Transverse colon (tissue), 4 donors: ENCODE results near the gene DOLK. TPM values are rescaled to one million over a fixed set of nuclear protein-coding genes. Genes with fewer than 3 reads are reported as not detected.
A peak's percentile ranks its signal among the peaks of the same experiment; 100 is the strongest.
"Not testable (repeated sequence)": the region's sequence is repeated elsewhere in the genome, so short reads cannot be mapped to it uniquely, and the experiment has no call there.

Source experiments
- DNase-seq: peaks from one replicate; pipeline ENCODE4 v3.0.0-alpha.2; 2019
- H3K27ac ChIP-seq, 4 donors: fragments of 200-600 bp; sonication (generic); 2 replicates each; pipeline ENCODE4 v1.5.1; 2016 to 2018; ENCODE audit warnings: inconsistent platforms in 4 of 4
- H3K27me3 ChIP-seq: fragments of 200-600 bp; sonication (generic); 2 replicates; pipeline ENCODE4 v1.5.1; 2017; ENCODE audit warnings: inconsistent platforms
- H3K36me3 ChIP-seq, 4 donors: fragments of 200-600 bp; sonication (generic); 2 replicates each; pipeline ENCODE4 v1.5.1; 2017 to 2019; ENCODE audit warnings: inconsistent platforms in 4 of 4
- H3K4me1 ChIP-seq, 4 donors: fragments of 200-600 bp; sonication (generic); 2 replicates each; pipeline ENCODE4 v1.5.1; 2017 to 2020; ENCODE audit warnings: inconsistent platforms in 4 of 4
- H3K4me3 ChIP-seq, 4 donors: fragments of 200-600 bp; sonication (generic); 1 replicate in 1 of 4; 2 replicates in 3 of 4; pipeline versions ENCODE4 v1.5.1 to v1.6.1; 2017 to 2019; ENCODE audit warnings: inconsistent platforms in 4 of 4
- H3K9me3 ChIP-seq, 2 donors: fragments of 200-600 bp; sonication (generic); 2 replicates each; pipeline ENCODE4 v1.5.1; 2017 to 2019; ENCODE audit warnings: inconsistent platforms in 2 of 2
- CTCF ChIP-seq, 5 experiments: fragments of 200-600 bp in 3 of 5; fragments of 450-650 bp in 2 of 5; sonication (generic) in 3 of 5; IDR thresholded peaks; 1 replicate in 2 of 5; 2 replicates in 3 of 5; pipeline ENCODE4 v1.5.1; 2016 to 2017; ENCODE audit warnings: antibody characterized with exemption in 5 of 5, inconsistent platforms in 3 of 5, mild to moderate bottlenecking in 2 of 5, moderate library complexity in 1 of 5
- EP300 ChIP-seq: sonication (generic); formaldehyde crosslinking; IDR thresholded peaks from one replicate; pipeline ENCODE4 v1.6.1; 2017; ENCODE audit warnings: antibody characterized with exemption, low read depth
- POLR2A ChIP-seq: fragments of 450-650 bp; IDR thresholded peaks from one replicate; pipeline ENCODE4 v1.6.1; 2016; ENCODE audit warnings: antibody characterized with exemption, mild to moderate bottlenecking, moderate library complexity
- POLR2AphosphoS5 ChIP-seq, 3 donors: sonication (generic); formaldehyde crosslinking; IDR thresholded peaks; one replicate each; pipeline ENCODE4 v1.6.1; 2016; ENCODE audit warnings: antibody characterized with exemption in 3 of 3
- WGBS, 2 donors: methylation state at CpG; one replicate each; pipeline ENCODE4 v1.1.5; 2018; ENCODE audit warnings: low coverage in 1 of 2; 5-methylcytosine and 5-hydroxymethylcytosine counted together
- in situ Hi-C, 4 donors: fragments of 200-750 bp; cut with MboI; loops; one replicate each; pipeline versions ENCODE4 v1.15.0 to v1.15.1; 2017; ENCODE audit warnings: low sequenced_read_pairs in 3 of 4, low pct_ligation_motif_present in 1 of 4, low pct_unique_long_range_greater_than_20kb in 1 of 4
- intact Hi-C: fragments of 100-400 bp; cut with DNase I; formaldehyde crosslinking; loops from one replicate; pipeline ENCODE4 v1.15.1; 2023; ENCODE audit warnings: low total_unique reads
- total RNA-seq, 4 donors: library from RNA; depleted of rRNA; stranded (reverse); fragments of >200 nt; gene quantifications; one replicate each; pipeline ENCODE4 v1.1.0, GENCODE V29; 2016

Gene DOLK
- total RNA-seq, 4 donors from 2014 or later = 9.2 to 20.6 (median 11.7) TPM

- no peaks in the 10 kb centered on the region for H3K36me3 ChIP-seq
- no peak for DNase-seq
- in situ Hi-C loops = no loop called here
- TF ChIP-seq EP300 = no peak
- TF ChIP-seq POLR2AphosphoS5 (IDR thresholded peaks at IDR 0.05) = no peak
- no peak for TF ChIP-seq POLR2A
- TF ChIP-seq CTCF (IDR thresholded peaks at IDR 0.05) = no peak
- intact Hi-C loops = no loop called here
- H3K4me3 ChIP-seq = no peak overlapping the region
- H3K27me3 ChIP-seq = no peaks in the 10 kb centered on the region
- H3K27ac ChIP-seq = no peak overlapping the region
- no peaks in the 10 kb centered on the region for H3K9me3 ChIP-seq
- peaks cover 0 to 18% (median 11%) of the 10 kb centered on the region in 4 donors for H3K4me1 ChIP-seq
- 96 to 97% methylated on average over 6 to 19 of the region's 19 CpGs for WGBS, 2 donors
Measured at GRCh38 chr9:128945798-128946501, 1.5 kb downstream of the DOLK start.

GRCh38 chr9:128944966-128945365, 2.4 kb downstream of the DOLK start:
- intact Hi-C loops, H3K9me3 ChIP-seq, H3K36me3 ChIP-seq, H3K27ac ChIP-seq, in situ Hi-C loops, DNase-seq, H3K4me3 ChIP-seq, H3K27me3 ChIP-seq: not testable (repeated sequence)
- H3K4me1 ChIP-seq = peaks cover 0 to 18% (median 11%) of the 10 kb centered on the region in 4 donors
- 80 to 95% methylated on average over 3 to 7 of the region's 7 CpGs for WGBS, 2 donors

- WGBS, 2 donors = 81 to 89% methylated on average over 3 to 7 of the region's 7 CpGs
- Histone ChIP-seq H3K36me3 (no peaks in the 10 kb centered on the region), H3K27ac (no peak overlapping the region), H3K4me1 (peaks cover 0 to 18% (median 10%) of the 10 kb centered on the region in 4 donors), H3K4me3 (no peak overlapping the region), H3K27me3 (no peaks in the 10 kb centered on the region), H3K9me3 (no peaks in the 10 kb centered on the region)
- intact Hi-C loops = loop anchor here (1.0 kb wide), 1 partner anchor 79 kb away; no protein-coding TSS in a partner anchor
- in situ Hi-C loops = no loop called here
- TF ChIP-seq POLR2AphosphoS5 (IDR thresholded peaks at IDR 0.05) (no peak), EP300 (no peak), CTCF (IDR thresholded peaks at IDR 0.05) (no peak)
- no peak for DNase-seq
Measured at GRCh38 chr9:128943832-128944620, 3.4 kb downstream of the DOLK start.

- 86% methylated on average over 12 of the region's 12 CpGs; no CpG with 5 or more reads in 1 of the 2 donors for WGBS, 2 donors
- intact Hi-C loops = no loop called here
- Histone ChIP-seq H3K27me3 (no peaks in the 10 kb centered on the region), H3K9me3 (no peaks in the 10 kb centered on the region), H3K36me3 (no peaks in the 10 kb centered on the region), H3K27ac (peak overlapping the region in 1 of 4 donors; percentile 29), H3K4me1 (peaks cover 0 to 3% (median 0%) of the 10 kb centered on the region in 4 donors), H3K4me3 (no peak overlapping the region)
- DNase-seq = no peak
- TF ChIP-seq CTCF (IDR thresholded peaks at IDR 0.05) = no peak
- no peak for TF ChIP-seq POLR2A
- no peak for TF ChIP-seq EP300
- TF ChIP-seq POLR2AphosphoS5 (IDR thresholded peaks at IDR 0.05) = no peak
- in situ Hi-C loops = no loop called here
Measured at GRCh38 chr9:128940946-128941755, 6.3 kb downstream of the DOLK start.
